Adrenal gland (tissue), 12 donors: ENCODE measurements around the gene PDGFRA. TPM values are rescaled to one million over a fixed set of nuclear protein-coding genes. Genes with fewer than 3 reads are reported as not detected.
A peak's percentile ranks its signal among the peaks of the same experiment; 100 is the strongest.

ENCODE experiments used
- DNase-seq, 7 donors: peaks; one replicate each; pipeline ENCODE4 v3.0.0-alpha.2; 2019 to 2020
- H3K27ac ChIP-seq, 5 donors: fragments of 200-600 bp; sonication (generic) in 4 of 5; 1 replicate in 3 of 5; 2 replicates in 2 of 5; pipeline versions ENCODE4 v1.5.1 to v1.8.0; 2016 to 2020; ENCODE audit warnings: mild to moderate bottlenecking in 1 of 5
- H3K27me3 ChIP-seq: fragments of 200-600 bp; 2 replicates; pipeline ENCODE4 v1.8.0; 2021
- H3K36me3 ChIP-seq, 2 donors: fragments of 200-600 bp; replicated peaks in 1 of 2; 1 replicate in 1 of 2; 2 replicates in 1 of 2; pipeline versions ENCODE4 v1.5.1 to v1.8.0; 2018 to 2022
- H3K4me1 ChIP-seq, 2 donors: fragments of 200-600 bp; replicated peaks in 1 of 2; 1 replicate in 1 of 2; 2 replicates in 1 of 2; pipeline versions ENCODE4 v1.5.1 to v1.8.0; 2018 to 2021
- H3K4me3 ChIP-seq, 4 donors: fragments of 200-600 bp; sonication (generic) in 3 of 4; one replicate each; pipeline ENCODE4 v1.5.1; 2016 to 2018
- H3K9me3 ChIP-seq, 3 donors: fragments of 200-600 bp; sonication (generic) in 1 of 3; replicated peaks in 1 of 3; 1 replicate in 2 of 3; 2 replicates in 1 of 3; pipeline versions ENCODE4 v1.5.1 to v1.8.0; 2016 to 2021
- CTCF ChIP-seq, 6 experiments: fragments of 450-650 bp in 4 of 6; fragments of 200-600 bp in 2 of 6; sonication (generic) in 1 of 6; IDR thresholded peaks; 1 replicate in 5 of 6; 2 replicates in 1 of 6; pipeline versions ENCODE4 v1.5.1 to v1.8.0; 2016 to 2021; ENCODE audit warnings: antibody characterized with exemption in 6 of 6, mild to moderate bottlenecking in 2 of 6, moderate library complexity in 1 of 6
- POLR2A ChIP-seq, 2 donors: fragments of 450-650 bp; IDR thresholded peaks; one replicate each; pipeline ENCODE4 v1.6.1; 2017; ENCODE audit warnings: antibody characterized with exemption in 2 of 2, mild to moderate bottlenecking in 2 of 2, moderate library complexity in 1 of 2
- WGBS, 4 donors: extraction: QIAGEN DNeasy Blood & Tissue Kit in 2 of 4; methylation state at CpG; one replicate each; pipeline versions ENCODE4 v1.1.5 to v1.1.7; 2013 to 2017; 5-methylcytosine and 5-hydroxymethylcytosine counted together
- intact Hi-C, 2 donors: fragments of 100-400 bp; cut with DNase I; formaldehyde crosslinking; loops; one replicate each; pipeline versions ENCODE4 v1.14.1 to v1.15.0; 2022 to 2023
- polyA plus RNA-seq, 3 donors: library from polyadenylated mRNA; stranded (reverse); fragments of 200-250 nt in 2 of 3; fragments of 350-450 nt in 1 of 3; fragmentation: Illumina TruSeq in 1 of 3; extraction: RNeasy Lipid Tissue Mini Kit (QIAGEN cat#74804) in 1 of 3; gene quantifications; one replicate each; pipeline ENCODE4 v1.2.3, GENCODE V29; 2013 to 2014
- total RNA-seq, 9 donors: library from RNA; depleted of rRNA in 4 of 9; stranded (reverse); fragments of >200 nt in 4 of 9; fragments of 120-200 nt in 1 of 9; fragmentation: NEBNext Ultra II Directional in 1 of 9; extraction: Animal tissue kit (Norgen Biotek cat#: 25700) in 1 of 9; gene quantifications; one replicate each; pipeline versions ENCODE4 v1.1.0 to v1.2.4, GENCODE V29; 2013 to 2023
- donor health status: healthy with polysubstance abuse.
- donor health status: Bipolar disorder and iron deficiency.
- donor health status: DM: yes; HTN: yes; CAD: no.
- donor health status: DM: no; HTN: no; CAD: no.
- donor health status: DM: no; HTN: no; CAD: no.
- donor health status: DM: yes; HTN: yes; CAD: no.

PDGFRA gene
- total and polyA plus RNA-seq, 12 donors, result 14.5 to 182 (median 90.9) TPM

GRCh38 chr4:54230484-54231418 lies 1.7 kb downstream of the PDGFRA start:
- TF ChIP-seq POLR2A (IDR thresholded peaks at IDR 0.05) (no peak), CTCF (IDR thresholded peaks at IDR 0.05) (no peak)
- H3K27me3 ChIP-seq, result peaks cover 55% of the 10 kb centered on the region
- H3K36me3 ChIP-seq, result no peaks in the 10 kb centered on the region
- peak in 2 of 7 donors; percentile 22 to 31 for DNase-seq
- peak overlapping the region in 2 of 4 donors; percentile 14 to 56 for H3K4me3 ChIP-seq
- no peaks in the 10 kb centered on the region for H3K9me3 ChIP-seq
- H3K27ac ChIP-seq, result peak overlapping the region in 3 of 5 donors; percentile 45 to 75 (median 60)
- intact Hi-C loops, result loop anchor here (5.0 to 10.0 kb wide), 7 partner anchors 318 to 1996 kb away; no protein-coding TSS in a partner anchor
- peaks cover 18 to 41% of the 10 kb centered on the region in 2 donors for H3K4me1 ChIP-seq
- WGBS, 4 donors, result 4 to 11% (median 6%) methylated on average over 28 to 63 of the region's 63 CpGs

GRCh38 chr4:54231419-54231767 lies 2.3 kb downstream of the PDGFRA start:
- Histone ChIP-seq H3K4me3 (peak overlapping the region in 1 of 4 donors; percentile 56), H3K27me3 (peaks cover 50% of the 10 kb centered on the region), H3K36me3 (no peaks in the 10 kb centered on the region), H3K27ac (peak overlapping the region in 2 of 5 donors; percentile 60 to 75), H3K4me1 (peaks cover 16 to 36% of the 10 kb centered on the region in 2 donors), H3K9me3 (no peaks in the 10 kb centered on the region)
- no peak for DNase-seq
- TF ChIP-seq CTCF (IDR thresholded peaks at IDR 0.05) (no peak), POLR2A (IDR thresholded peaks at IDR 0.05) (no peak)
- intact Hi-C loops, result loop anchor here (5.0 to 10.0 kb wide), 7 partner anchors 319 to 1997 kb away; no protein-coding TSS in a partner anchor
- 9 to 21% (median 13%) methylated on average over 7 to 20 of the region's 20 CpGs for WGBS, 4 donors

GRCh38 chr4:54231768-54232688 lies 2.9 kb downstream of the PDGFRA start:
- Histone ChIP-seq H3K4me3 (peak overlapping the region in 2 of 4 donors; percentile 56 to 60), H3K27ac (peak overlapping the region in 2 of 5 donors; percentile 60 to 75), H3K4me1 (peaks cover 10 to 30% of the 10 kb centered on the region in 2 donors), H3K36me3 (no peaks in the 10 kb centered on the region), H3K27me3 (peaks cover 45% of the 10 kb centered on the region), H3K9me3 (no peaks in the 10 kb centered on the region)
- DNase-seq, result peak in 4 of 7 donors; percentile 35 to 60 (median 48)
- intact Hi-C loops, result loop anchor here (5.0 to 10.0 kb wide), 7 partner anchors 320 to 1997 kb away; no protein-coding TSS in a partner anchor
- TF ChIP-seq CTCF (IDR thresholded peaks at IDR 0.05) (no peak), POLR2A (IDR thresholded peaks at IDR 0.05) (no peak)
- 0 to 8% (median 3%) methylated on average over 11 to 63 of the region's 63 CpGs for WGBS, 4 donors
